Neuron (in vitro differentiated cells): Measurements from ENCODE around the gene MMEL1.

Source experiments
- H2AFZ ChIP-seq: one replicate; pipeline ENCODE4 v1.6.1; 2013; ENCODE audit warnings: low read depth, mild to moderate bottlenecking, inconsistent platforms, low read length, moderate library complexity
- H3K27me3 ChIP-seq: one replicate; pipeline ENCODE4 v1.6.1; 2013; ENCODE audit warnings: low read length; ENCODE audit not compliant: insufficient read depth
- H3K36me3 ChIP-seq: one replicate; pipeline ENCODE4 v1.6.1; 2013; ENCODE audit warnings: low read length; ENCODE audit not compliant: insufficient read depth
- H3K4me1 ChIP-seq: one replicate; pipeline ENCODE4 v1.6.1; 2013; ENCODE audit warnings: low read length; ENCODE audit not compliant: insufficient read depth
- H3K4me3 ChIP-seq: 2 replicates; pipeline ENCODE4 v1.5.1; 2013; ENCODE audit warnings: mild to moderate bottlenecking, low read length, moderate library complexity
- H3K9me3 ChIP-seq: one replicate; pipeline ENCODE4 v1.6.1; 2013; ENCODE audit warnings: low read length

MMEL1 gene

GRCh38 chr1:2610036-2610959, 22.5 kb downstream of the MMEL1 start:
- peaks cover 2% of the 10 kb centered on the region for H3K4me1 ChIP-seq
- H3K36me3 ChIP-seq = no peaks in the 10 kb centered on the region
- H3K27me3 ChIP-seq = peaks cover 8% of the 10 kb centered on the region
- H3K4me3 ChIP-seq = no peak overlapping the region
- H3K9me3 ChIP-seq = peaks cover 2% of the 10 kb centered on the region
- no peak overlapping the region for H2AFZ ChIP-seq

GRCh38 chr1:2609319-2610035, 23.3 kb downstream of the MMEL1 start:
- H3K27me3 ChIP-seq = peaks cover 12% of the 10 kb centered on the region
- no peaks in the 10 kb centered on the region for H3K36me3 ChIP-seq
- peaks cover 2% of the 10 kb centered on the region for H3K9me3 ChIP-seq

GRCh38 chr1:2607641-2608091, 25.1 kb downstream of the MMEL1 start:
- no peaks in the 10 kb centered on the region for H3K9me3 ChIP-seq
- peaks cover 22% of the 10 kb centered on the region for H3K27me3 ChIP-seq
- H3K36me3 ChIP-seq = no peaks in the 10 kb centered on the region
- no peak overlapping the region for H2AFZ ChIP-seq
- no peak overlapping the region for H3K4me3 ChIP-seq
- peaks cover 2% of the 10 kb centered on the region for H3K4me1 ChIP-seq

More at GRCh38 chr1:2609319-2610035, 23.3 kb downstream of the MMEL1 start:
- H3K4me3 ChIP-seq = no peak overlapping the region
- peaks cover 2% of the 10 kb centered on the region for H3K4me1 ChIP-seq
- H2AFZ ChIP-seq = no peak overlapping the region

- peaks cover 24% of the 10 kb centered on the region for H3K27me3 ChIP-seq
- H3K36me3 ChIP-seq = no peaks in the 10 kb centered on the region
- H3K4me3 ChIP-seq = no peak overlapping the region
- no peaks in the 10 kb centered on the region for H3K9me3 ChIP-seq
- peaks cover 2% of the 10 kb centered on the region for H3K4me1 ChIP-seq
- H2AFZ ChIP-seq = no peak overlapping the region
Measured at GRCh38 chr1:2606881-2607621, 25.8 kb downstream of the MMEL1 start.

- H2AFZ ChIP-seq = no peak overlapping the region
- peaks cover 29% of the 10 kb centered on the region for H3K27me3 ChIP-seq
- peaks cover 2% of the 10 kb centered on the region for H3K4me1 ChIP-seq
- H3K9me3 ChIP-seq = no peaks in the 10 kb centered on the region
- no peaks in the 10 kb centered on the region for H3K36me3 ChIP-seq
- H3K4me3 ChIP-seq = no peak overlapping the region
Measured at GRCh38 chr1:2606396-2606880, 26.4 kb downstream of the MMEL1 start.

- Histone ChIP-seq H3K36me3 (no peaks in the 10 kb centered on the region), H2AFZ (no peak overlapping the region), H3K4me3 (no peak overlapping the region), H3K9me3 (no peaks in the 10 kb centered on the region), H3K4me1 (peaks cover 2% of the 10 kb centered on the region), H3K27me3 (peaks cover 29% of the 10 kb centered on the region)
Measured at GRCh38 chr1:2605509-2606395, 27.1 kb downstream of the MMEL1 start.

GRCh38 chr1:2604844-2605508, 27.8 kb downstream of the MMEL1 start:
- H3K27me3 ChIP-seq = peaks cover 29% of the 10 kb centered on the region
- no peak overlapping the region for H3K4me3 ChIP-seq
- H2AFZ ChIP-seq = no peak overlapping the region
- H3K9me3 ChIP-seq = no peaks in the 10 kb centered on the region
- H3K4me1 ChIP-seq = peaks cover 2% of the 10 kb centered on the region
- no peaks in the 10 kb centered on the region for H3K36me3 ChIP-seq

GRCh38 chr1:2604156-2604843, 28.5 kb downstream of the MMEL1 start:
- H3K36me3 ChIP-seq = no peaks in the 10 kb centered on the region
- peaks cover 2% of the 10 kb centered on the region for H3K4me1 ChIP-seq
- H3K27me3 ChIP-seq = peaks cover 24% of the 10 kb centered on the region
- no peak overlapping the region for H3K4me3 ChIP-seq
- no peaks in the 10 kb centered on the region for H3K9me3 ChIP-seq
- H2AFZ ChIP-seq = no peak overlapping the region

- no peak overlapping the region for H3K4me3 ChIP-seq
- peaks cover 24% of the 10 kb centered on the region for H3K27me3 ChIP-seq
- no peaks in the 10 kb centered on the region for H3K9me3 ChIP-seq
- no peak overlapping the region for H2AFZ ChIP-seq
- H3K4me1 ChIP-seq = peaks cover 2% of the 10 kb centered on the region
- H3K36me3 ChIP-seq = no peaks in the 10 kb centered on the region
Measured at GRCh38 chr1:2603521-2604155, 29.2 kb downstream of the MMEL1 start.

GRCh38 chr1:2602866-2603520, 29.8 kb downstream of the MMEL1 start:
- Histone ChIP-seq H3K4me3 (no peak overlapping the region), H3K4me1 (peaks cover 2% of the 10 kb centered on the region), H3K9me3 (peaks cover 6% of the 10 kb centered on the region), H3K36me3 (no peaks in the 10 kb centered on the region), H3K27me3 (peaks cover 30% of the 10 kb centered on the region), H2AFZ (no peak overlapping the region)
